GM12865 (cell line): ENCODE measurements around the gene C14orf119.
"Not testable (repeated sequence)": the region's sequence is repeated elsewhere in the genome, so short reads cannot be mapped to it uniquely, and the experiment has no call there.

Experiments
- DNase-seq: peaks from one replicate; pipeline ENCODE4 v3.0.0; 2010; ENCODE audit warnings: low read depth
- H3K4me3 ChIP-seq: 2 replicates; pipeline ENCODE4 v1.5.1; 2011; ENCODE audit warnings: mild to moderate bottlenecking, low read depth, low read length, control low read depth
- TF ChIP-seq, protein P1 (sequence below): IDR thresholded peaks from 2 replicates; pipeline ENCODE4 v1.5.1; 2011; ENCODE audit warnings: low read length, control low read depth, low read depth, inconsistent platforms; ENCODE audit not compliant: insufficient read depth; ENCODE audit errors: missing control alignments

The C14orf119 gene

DNA sequence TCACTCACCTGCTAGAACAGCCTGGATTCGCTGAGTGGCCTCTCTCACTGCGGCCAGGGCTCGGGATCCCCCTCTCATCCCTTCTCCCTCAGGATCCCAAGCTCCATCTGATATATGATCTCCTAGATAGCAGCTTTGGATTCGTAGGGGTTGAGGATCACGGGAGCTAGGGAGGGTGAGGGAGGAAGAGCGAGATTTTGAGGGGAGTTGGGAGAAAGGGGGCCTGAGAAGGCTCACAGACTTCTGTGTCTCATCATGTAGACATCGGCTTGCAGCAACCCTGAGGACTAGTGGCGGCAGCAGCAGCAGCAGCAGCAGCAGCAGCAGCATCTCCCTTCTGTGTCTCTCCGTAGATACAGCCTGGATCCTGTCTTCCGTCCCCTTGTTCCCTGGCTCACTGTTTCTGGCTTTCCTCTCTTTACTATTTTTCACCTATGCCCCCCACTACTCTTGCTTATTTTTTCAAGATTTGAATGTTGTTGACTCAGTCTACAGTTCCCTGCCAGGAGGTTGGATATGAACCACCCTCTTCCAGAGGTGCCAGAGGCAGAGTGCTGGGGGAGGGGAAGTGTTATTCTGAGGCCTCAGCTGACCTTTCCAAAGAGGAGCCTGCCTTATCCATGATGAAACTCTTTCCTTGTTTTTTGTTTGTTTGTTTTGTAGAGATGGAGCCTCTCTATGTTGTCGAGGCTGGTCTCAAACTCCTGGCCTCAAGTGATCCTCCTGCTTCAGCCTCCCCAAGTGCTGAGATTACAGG lies 9.5 kb downstream of the C14orf119 start, which contains the start of gene CIROP:
Gene CIROP (minus strand): TSS at position 399 of the 757 bp plus-strand sequence. CDS start 69 bp downstream, at position 330.
- H3K4me3 ChIP-seq: no peak within 1 kb of the TSS
- no peak for DNase-seq
- TF ChIP-seq, protein P1, sequence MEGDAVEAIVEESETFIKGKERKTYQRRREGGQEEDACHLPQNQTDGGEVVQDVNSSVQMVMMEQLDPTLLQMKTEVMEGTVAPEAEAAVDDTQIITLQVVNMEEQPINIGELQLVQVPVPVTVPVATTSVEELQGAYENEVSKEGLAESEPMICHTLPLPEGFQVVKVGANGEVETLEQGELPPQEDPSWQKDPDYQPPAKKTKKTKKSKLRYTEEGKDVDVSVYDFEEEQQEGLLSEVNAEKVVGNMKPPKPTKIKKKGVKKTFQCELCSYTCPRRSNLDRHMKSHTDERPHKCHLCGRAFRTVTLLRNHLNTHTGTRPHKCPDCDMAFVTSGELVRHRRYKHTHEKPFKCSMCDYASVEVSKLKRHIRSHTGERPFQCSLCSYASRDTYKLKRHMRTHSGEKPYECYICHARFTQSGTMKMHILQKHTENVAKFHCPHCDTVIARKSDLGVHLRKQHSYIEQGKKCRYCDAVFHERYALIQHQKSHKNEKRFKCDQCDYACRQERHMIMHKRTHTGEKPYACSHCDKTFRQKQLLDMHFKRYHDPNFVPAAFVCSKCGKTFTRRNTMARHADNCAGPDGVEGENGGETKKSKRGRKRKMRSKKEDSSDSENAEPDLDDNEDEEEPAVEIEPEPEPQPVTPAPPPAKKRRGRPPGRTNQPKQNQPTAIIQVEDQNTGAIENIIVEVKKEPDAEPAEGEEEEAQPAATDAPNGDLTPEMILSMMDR: no peak

DNA sequence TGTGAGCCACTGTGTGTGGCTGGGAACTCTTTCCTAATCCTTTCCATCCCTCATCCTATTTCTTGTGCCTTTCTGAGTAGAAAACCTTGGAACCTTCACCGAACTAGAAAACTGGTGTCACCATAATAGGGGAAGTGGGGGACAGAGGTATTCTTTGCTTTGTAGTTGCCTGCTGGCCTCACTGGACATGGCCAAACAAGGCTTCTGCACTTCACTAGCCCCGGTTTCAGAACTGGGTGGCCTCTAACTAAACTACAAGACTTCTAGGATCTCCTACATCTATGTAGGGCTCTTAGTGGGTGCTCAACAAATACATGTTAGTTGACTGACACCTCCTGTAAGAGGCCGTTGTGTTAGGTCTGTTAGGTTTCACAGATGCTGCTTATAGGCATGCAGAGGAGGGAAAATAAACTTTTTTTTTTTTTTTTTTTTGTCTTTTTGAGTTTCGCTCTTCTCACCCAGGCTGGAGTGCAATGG lies 10.1 kb downstream of the C14orf119 start:
- TF ChIP-seq, protein P1: no peak
- DNase-seq: no peak

DNA sequence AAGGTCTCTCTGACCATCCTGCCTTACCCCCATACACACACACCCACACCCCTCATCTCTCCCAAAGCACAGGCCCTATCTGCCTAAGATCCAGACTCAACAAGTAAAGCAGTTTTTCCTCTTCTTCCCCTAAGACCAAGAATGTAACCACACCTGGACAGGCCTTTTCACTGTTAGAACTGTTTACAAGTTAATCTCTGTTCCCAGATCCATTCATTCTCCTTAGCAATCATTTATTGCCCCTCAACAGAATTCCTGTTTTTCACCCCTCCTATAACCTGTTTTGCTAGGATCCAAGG lies 11.4 kb downstream of the C14orf119 start:
- no peak overlapping the region for H3K4me3 ChIP-seq
- DNase-seq: no peak
- TF ChIP-seq, protein P1: no peak

More for the DNA sequence above, 10.1 kb downstream of the C14orf119 start:
- no peak overlapping the region for H3K4me3 ChIP-seq

DNA sequence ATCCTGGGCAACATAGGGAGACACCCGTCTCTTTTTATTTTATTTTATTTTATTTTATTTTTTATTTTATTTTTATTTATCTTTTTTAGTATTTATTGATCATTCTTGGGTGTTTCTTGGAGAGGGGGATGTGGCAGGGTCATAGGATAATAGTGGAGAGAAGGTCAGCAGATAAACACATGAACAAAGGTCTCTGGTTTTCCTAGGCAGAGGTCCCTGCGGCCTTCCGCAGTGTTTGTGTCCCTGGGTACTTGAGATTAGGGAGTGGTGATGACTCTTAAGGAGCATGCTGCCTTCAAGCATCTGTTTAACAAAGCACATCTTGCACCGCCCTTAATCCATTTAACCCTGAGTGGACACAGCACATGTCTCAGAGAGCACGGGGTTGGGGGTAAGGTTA lies 12.3 kb downstream of the C14orf119 start:
- not testable (repeated sequence) for H3K4me3 ChIP-seq, DNase-seq

DNA sequence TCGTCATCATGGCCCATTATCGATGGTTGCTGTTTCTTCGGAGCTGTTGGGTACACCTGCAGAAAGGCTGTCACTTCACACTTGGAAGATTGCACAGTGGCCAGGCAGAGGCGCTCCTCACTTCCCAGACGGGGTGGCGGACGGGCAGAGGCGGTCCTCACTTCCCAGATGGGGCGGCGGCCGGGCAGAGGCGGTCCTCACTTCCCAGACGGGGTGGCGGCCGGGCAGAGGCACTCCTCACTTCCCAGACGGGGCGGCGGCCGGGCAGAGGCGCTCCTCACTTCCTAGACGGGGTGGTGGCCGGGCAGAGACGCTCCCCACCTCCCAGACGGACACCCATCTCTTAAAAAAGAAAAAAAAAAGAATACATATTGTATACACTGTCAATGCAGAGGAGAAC lies 12.9 kb downstream of the C14orf119 start:
- DNase-seq, H3K4me3 ChIP-seq: not testable (repeated sequence)

DNA sequence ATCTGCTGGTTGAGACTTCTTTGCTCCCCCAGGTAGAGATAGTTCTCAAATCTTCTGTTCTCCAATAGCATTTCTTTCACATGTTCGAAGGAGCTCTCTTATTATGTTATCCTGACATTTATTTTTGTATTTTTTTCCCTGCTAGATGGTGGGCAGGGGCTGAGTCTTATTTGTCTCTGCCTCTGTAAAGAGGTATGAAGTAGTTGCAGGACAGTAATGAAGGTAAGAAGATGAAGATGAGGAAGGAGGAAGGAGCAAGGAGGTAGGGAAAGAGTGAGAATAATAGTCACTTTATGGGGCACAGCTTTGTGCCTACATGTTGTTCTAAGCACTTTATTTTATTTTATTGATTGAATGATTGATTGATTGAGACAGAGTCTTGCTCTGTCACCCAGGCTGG lies 14.5 kb downstream of the C14orf119 start:
- no peak overlapping the region for H3K4me3 ChIP-seq
- TF ChIP-seq, protein P1: no peak
- no peak for DNase-seq

DNA sequence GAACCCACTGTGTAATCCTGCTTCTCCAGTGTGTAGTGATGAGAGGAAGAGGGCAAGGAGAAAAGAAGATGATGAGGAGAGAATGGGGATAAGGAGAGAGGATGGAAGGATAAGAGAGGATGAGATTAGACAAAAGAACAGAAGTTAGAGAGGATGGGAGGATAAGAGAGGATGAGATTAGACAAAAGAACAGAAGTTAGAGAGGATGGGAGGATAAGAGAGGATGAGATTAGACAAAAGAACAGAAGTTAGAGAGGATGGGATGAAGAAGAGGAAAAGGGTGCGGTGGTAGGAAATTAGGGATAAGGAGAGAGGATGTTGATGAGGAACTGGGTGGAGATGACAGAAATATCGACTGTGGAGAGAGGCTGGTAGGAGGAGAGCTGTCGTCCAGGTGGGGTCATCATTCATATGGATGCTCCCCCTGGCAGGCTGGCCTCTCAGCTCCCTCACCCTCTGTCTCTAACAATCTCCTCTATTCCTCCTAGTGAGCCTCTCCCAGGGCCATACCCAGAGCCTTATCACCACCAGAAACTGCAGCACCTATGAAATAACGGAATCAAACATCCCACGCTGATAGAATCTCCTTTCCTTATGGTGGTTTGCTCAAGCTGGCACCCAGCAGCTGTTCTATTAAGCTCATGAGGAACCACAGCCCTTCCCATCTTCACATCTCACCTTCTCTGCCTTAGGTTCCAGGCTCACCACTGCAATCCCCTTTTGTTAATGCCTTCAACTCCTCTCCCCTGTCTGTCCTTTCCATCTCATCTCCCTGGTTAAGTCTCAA lies 15.5 kb downstream of the C14orf119 start:
- no peak for DNase-seq
- TF ChIP-seq, protein P1: no peak
- no peak overlapping the region for H3K4me3 ChIP-seq
